Measurements from ENCODE around the gene ANKRD9. TPM values are rescaled to one million over a fixed set of nuclear protein-coding genes. Genes with fewer than 3 reads are reported as not detected.

The ANKRD9 gene
- total RNA-seq, 3 donors from 2014 or later = 10.4 to 24.9 (median 22.8) TPM

- peak overlapping the region in 1 of 2 donors; percentile 79 for H3K27ac ChIP-seq
- no peaks in the 10 kb centered on the region for H3K36me3 ChIP-seq
- TF ChIP-seq POLR2AphosphoS5 (IDR thresholded peaks at IDR 0.05) = no peak
- TF ChIP-seq CTCF (IDR thresholded peaks at IDR 0.05) = no peak
- no peak for TF ChIP-seq POLR2A (IDR thresholded peaks at IDR 0.05)
- no peaks in the 10 kb centered on the region for H3K27me3 ChIP-seq
- intact Hi-C loops (cut with DNase I; ENCODE audit: low total_unique reads) = no loop called here
- no peak for DNase-seq (ENCODE audit: low spot score in 2 of 2)
- H3K4me1 ChIP-seq = no peaks in the 10 kb centered on the region
- H3K9me3 ChIP-seq = no peaks in the 10 kb centered on the region
- no peak overlapping the region for H3K4me3 ChIP-seq
Measured at GRCh38 chr14:102473559-102473958, 36.0 kb downstream of the ANKRD9 start.

- Histone ChIP-seq H3K4me1 (no peaks in the 10 kb centered on the region), H3K27me3 (no peaks in the 10 kb centered on the region), H3K4me3 (peak overlapping the region in 1 of 3 donors; percentile 31), H3K27ac (peak overlapping the region; percentile 79 to 82), H3K36me3 (no peaks in the 10 kb centered on the region), H3K9me3 (no peaks in the 10 kb centered on the region)
- TF ChIP-seq POLR2A (IDR thresholded peaks at IDR 0.05) (no peak), CTCF (IDR thresholded peaks at IDR 0.05) (no peak), POLR2AphosphoS5 (IDR thresholded peaks at IDR 0.05) (no peak)
- peak; percentile 48 to 78 for DNase-seq (ENCODE audit: low spot score in 2 of 2)
- intact Hi-C loops (cut with DNase I; ENCODE audit: low total_unique reads) = no loop called here
Measured at GRCh38 chr14:102472791-102473150, 36.8 kb downstream of the ANKRD9 start.

GRCh38 chr14:102471921-102472790 lies 37.4 kb downstream of the ANKRD9 start:
- TF ChIP-seq CTCF (IDR thresholded peaks at IDR 0.05) = no peak
- H3K27me3 ChIP-seq = no peaks in the 10 kb centered on the region
- no peak for DNase-seq (ENCODE audit: low spot score in 2 of 2)
- H3K9me3 ChIP-seq = no peaks in the 10 kb centered on the region
- H3K36me3 ChIP-seq = no peaks in the 10 kb centered on the region
- peak overlapping the region; percentile 79 to 82 for H3K27ac ChIP-seq
- peak overlapping the region in 1 of 3 donors; percentile 31 for H3K4me3 ChIP-seq
- intact Hi-C loops (cut with DNase I; ENCODE audit: low total_unique reads) = no loop called here
- H3K4me1 ChIP-seq = no peaks in the 10 kb centered on the region

DNA sequence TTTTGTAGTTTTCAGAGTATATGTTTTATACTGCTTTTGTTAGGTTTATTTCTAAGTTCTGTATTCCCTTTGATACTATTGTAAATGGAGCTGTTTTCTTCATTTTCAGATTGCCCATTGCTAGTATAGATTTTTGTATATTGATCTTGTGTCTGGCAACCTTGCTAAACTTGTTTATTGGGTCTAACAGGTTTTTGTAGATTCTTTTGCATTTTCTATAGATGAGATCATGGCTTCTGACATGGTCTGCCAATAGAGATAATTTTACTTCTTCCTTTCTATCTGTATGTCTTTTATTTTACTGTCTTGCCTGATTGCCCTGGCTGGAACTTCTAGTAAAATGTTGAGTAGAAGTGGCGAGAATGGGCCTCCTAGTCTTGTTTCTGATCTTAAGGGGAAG lies 40.3 kb downstream of the ANKRD9 start:
- TF ChIP-seq POLR2AphosphoS5 (IDR thresholded peaks at IDR 0.05) (no peak), CTCF (IDR thresholded peaks at IDR 0.05) (no peak), POLR2A (IDR thresholded peaks at IDR 0.05) (no peak)
- Histone ChIP-seq H3K9me3 (no peaks in the 10 kb centered on the region), H3K4me3 (no peak overlapping the region), H3K36me3 (no peaks in the 10 kb centered on the region), H3K27ac (peak overlapping the region in 1 of 2 donors; percentile 43), H3K4me1 (no peaks in the 10 kb centered on the region), H3K27me3 (no peaks in the 10 kb centered on the region)
- DNase-seq (ENCODE audit: low spot score in 2 of 2) = no peak
- intact Hi-C loops (cut with DNase I; ENCODE audit: low total_unique reads) = no loop called here

- no peaks in the 10 kb centered on the region for H3K4me1 ChIP-seq
- no peak for DNase-seq (ENCODE audit: low spot score in 2 of 2)
- no peak overlapping the region for H3K4me3 ChIP-seq
- intact Hi-C loops (cut with DNase I; ENCODE audit: low total_unique reads) = no loop called here
- no peak overlapping the region for H3K27ac ChIP-seq
- no peaks in the 10 kb centered on the region for H3K9me3 ChIP-seq
- no peaks in the 10 kb centered on the region for H3K27me3 ChIP-seq
- TF ChIP-seq POLR2AphosphoS5 (IDR thresholded peaks at IDR 0.05) (no peak), POLR2A (IDR thresholded peaks at IDR 0.05) (no peak), CTCF (IDR thresholded peaks at IDR 0.05) (no peak)
- no peaks in the 10 kb centered on the region for H3K36me3 ChIP-seq
Measured at GRCh38 chr14:102464846-102465341, 44.7 kb downstream of the ANKRD9 start.

Measured in breast epithelium (tissue), 4 donors.